Spleen (tissue), 11 donors: Measurements from ENCODE around the gene SNAPIN. TPM values are rescaled to one million over a fixed set of nuclear protein-coding genes. Genes with fewer than 3 reads are reported as not detected.

ENCODE experiments used
- DNase-seq: peaks from one replicate; pipeline ENCODE4 v3.0.0-alpha.2; 2020
- H3K27ac ChIP-seq, 8 donors: fragments of 200-600 bp; sonication (generic) in 7 of 8; 1 replicate in 4 of 8; 2 replicates in 4 of 8; pipeline versions ENCODE4 v1.5.0 to v1.8.0; 2016 to 2021; ENCODE audit warnings: inconsistent platforms in 4 of 8, mild to moderate bottlenecking in 4 of 8, moderate library complexity in 1 of 8
- H3K27me3 ChIP-seq, 7 donors: fragments of 200-600 bp; sonication (generic) in 6 of 7; replicated peaks in 1 of 7; 1 replicate in 4 of 7; 2 replicates in 3 of 7; pipeline versions ENCODE4 v1.5.0 to v1.8.0; 2016 to 2021; ENCODE audit warnings: inconsistent platforms in 3 of 7, mild to moderate bottlenecking in 1 of 7
- H3K36me3 ChIP-seq, 6 donors: fragments of 200-600 bp; sonication (generic) in 5 of 6; 1 replicate in 4 of 6; 2 replicates in 2 of 6; pipeline versions ENCODE4 v1.5.0 to v1.8.0; 2016 to 2021; ENCODE audit warnings: inconsistent platforms in 2 of 6
- H3K4me1 ChIP-seq, 6 donors: fragments of 200-600 bp; sonication (generic) in 5 of 6; 1 replicate in 3 of 6; 2 replicates in 3 of 6; pipeline versions ENCODE4 v1.5.0 to v1.8.0; 2016 to 2021; ENCODE audit warnings: inconsistent platforms in 3 of 6
- H3K4me3 ChIP-seq, 8 donors: fragments of 200-600 bp; sonication (generic) in 7 of 8; 1 replicate in 4 of 8; 2 replicates in 4 of 8; pipeline versions ENCODE4 v1.5.0 to v1.8.0; 2016 to 2021; ENCODE audit warnings: inconsistent platforms in 4 of 8, mild to moderate bottlenecking in 4 of 8, moderate library complexity in 2 of 8
- H3K9me3 ChIP-seq, 8 donors: fragments of 200-600 bp; sonication (generic) in 7 of 8; 1 replicate in 4 of 8; 2 replicates in 4 of 8; pipeline versions ENCODE4 v1.5.0 to v1.8.0; 2016 to 2021; ENCODE audit warnings: inconsistent platforms in 4 of 8
- POLR2A ChIP-seq, 3 donors: fragments of 450-650 bp; IDR thresholded peaks; one replicate each; pipeline ENCODE4 v1.5.1; 2017; ENCODE audit warnings: antibody characterized with exemption in 3 of 3, mild to moderate bottlenecking in 1 of 3
- POLR2AphosphoS5 ChIP-seq, 3 donors: sonication (generic); formaldehyde crosslinking; IDR thresholded peaks; one replicate each; pipeline ENCODE4 v1.5.1; 2017; ENCODE audit warnings: antibody characterized with exemption in 3 of 3
- WGBS, 5 donors: extraction: QIAGEN DNeasy Blood & Tissue Kit in 3 of 5; methylation state at CpG; one replicate each; pipeline versions ENCODE4 v1.1.5 to v1.1.7; 2013 to 2018; 5-methylcytosine and 5-hydroxymethylcytosine counted together
- intact Hi-C: fragments of 100-400 bp; cut with DNase I; formaldehyde crosslinking; loops from one replicate; pipeline ENCODE4 v1.15.0; 2023; ENCODE audit warnings: low total_unique reads
- polyA plus RNA-seq, 3 donors: library from polyadenylated mRNA; stranded (reverse); fragments of 200-250 nt; gene quantifications; one replicate each; pipeline ENCODE4 v1.2.1, GENCODE V29; 2013
- total RNA-seq, 7 donors: library from RNA; depleted of rRNA in 3 of 7; stranded (reverse); fragments of >200 nt in 3 of 7; fragmentation: NEBNext Ultra II Directional in 4 of 7; extraction: Animal tissue kit (Norgen Biotek cat#: 25700) in 4 of 7; gene quantifications; one replicate each; pipeline versions ENCODE4 v1.1.0 to v1.2.1, GENCODE V29; 2016 to 2021
- TF ChIP-seq, protein P1 (sequence below), 11 experiments: fragments of 200-600 bp in 7 of 11; fragments of 450-650 bp in 4 of 11; sonication (generic) in 4 of 11; IDR thresholded peaks in 8 of 11; conservative IDR thresholded peaks in 3 of 11; 1 replicate in 7 of 11; 2 replicates in 4 of 11; pipeline versions ENCODE4 v1.4.0 to v1.8.0; 2016 to 2021; ENCODE audit warnings: antibody characterized with exemption in 11 of 11, inconsistent platforms in 4 of 11, mild to moderate bottlenecking in 1 of 11
- donor health status: healthy with polysubstance abuse.
- donor health status: DM: no; HTN: no; CAD: no; lungs with moderate emphysema.
- donor health status: DM: no; HTN: no; CAD: no.
- donor health status: Bipolar disorder and iron deficiency.
- donor health status: healthy.
- donor health status: DM: no; HTN: no; CAD: no.
- donor health status: DM: yes; HTN: yes; CAD: no.

Gene SNAPIN
- total and polyA plus RNA-seq, 10 donors: 26.3 to 60.7 (median 38.3) TPM

DNA sequence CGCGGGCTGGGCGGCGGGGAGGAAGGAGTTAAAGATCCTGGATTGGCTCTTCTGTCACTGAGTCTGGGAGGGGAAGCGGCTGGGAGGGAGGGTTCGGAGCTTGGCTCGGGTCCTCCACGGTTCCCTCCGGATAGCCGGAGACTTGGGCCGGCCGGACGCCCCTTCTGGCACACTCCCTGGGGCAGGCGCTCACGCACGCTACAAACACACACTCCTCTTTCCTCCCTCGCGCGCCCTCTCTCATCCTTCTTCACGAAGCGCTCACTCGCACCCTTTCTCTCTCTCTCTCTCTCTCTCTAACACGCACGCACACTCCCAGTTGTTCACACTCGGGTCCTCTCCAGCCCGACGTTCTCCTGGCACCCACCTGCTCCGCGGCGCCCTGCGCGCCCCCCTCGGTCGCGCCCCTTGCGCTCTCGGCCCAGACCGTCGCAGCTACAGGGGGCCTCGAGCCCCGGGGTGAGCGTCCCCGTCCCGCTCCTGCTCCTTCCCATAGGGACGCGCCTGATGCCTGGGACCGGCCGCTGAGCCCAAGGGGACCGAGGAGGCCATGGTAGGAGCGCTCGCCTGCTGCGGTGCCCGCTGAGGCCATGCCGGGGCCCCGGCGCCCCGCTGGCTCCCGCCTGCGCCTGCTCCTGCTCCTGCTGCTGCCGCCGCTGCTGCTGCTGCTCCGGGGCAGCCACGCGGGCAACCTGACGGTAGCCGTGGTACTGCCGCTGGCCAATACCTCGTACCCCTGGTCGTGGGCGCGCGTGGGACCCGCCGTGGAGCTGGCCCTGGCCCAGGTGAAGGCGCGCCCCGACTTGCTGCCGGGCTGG lies 20.2 kb downstream of the SNAPIN start, which contains the start of gene NPR1:
Gene NPR1, plus strand, starts transcription at position 170 of the 818 bp plus-strand sequence. Its CDS starts 421 bp downstream, at position 591.
- intact Hi-C loops: loop anchor here (5.0 kb wide), 1 partner anchor 69 kb away; no protein-coding TSS in a partner anchor
- 1 to 2% (median 2%) methylated on average over 51 to 78 of the region's 78 CpGs for WGBS, 5 donors
- Histone ChIP-seq H3K36me3 (no peaks in the 10 kb centered on the region), H3K9me3 (no peaks in the 10 kb centered on the region), H3K27me3 (peaks cover 7 to 52% (median 21%) of the 10 kb centered on the region in 7 donors), H3K27ac (peak within 1 kb of the TSS in 1 of 8 donors; percentile 11), H3K4me1 (peaks cover 24 to 31% (median 26%) of the 10 kb centered on the region in 6 donors), H3K4me3 (peak within 1 kb of the TSS; percentile 39 to 74 (median 50))
- peak; percentile 79 for DNase-seq
- TF ChIP-seq POLR2AphosphoS5 (IDR thresholded peaks at IDR 0.05) (peak in 1 of 3 donors; percentile 35), POLR2A (IDR thresholded peaks at IDR 0.05) (no peak)
- TF ChIP-seq, protein P1, sequence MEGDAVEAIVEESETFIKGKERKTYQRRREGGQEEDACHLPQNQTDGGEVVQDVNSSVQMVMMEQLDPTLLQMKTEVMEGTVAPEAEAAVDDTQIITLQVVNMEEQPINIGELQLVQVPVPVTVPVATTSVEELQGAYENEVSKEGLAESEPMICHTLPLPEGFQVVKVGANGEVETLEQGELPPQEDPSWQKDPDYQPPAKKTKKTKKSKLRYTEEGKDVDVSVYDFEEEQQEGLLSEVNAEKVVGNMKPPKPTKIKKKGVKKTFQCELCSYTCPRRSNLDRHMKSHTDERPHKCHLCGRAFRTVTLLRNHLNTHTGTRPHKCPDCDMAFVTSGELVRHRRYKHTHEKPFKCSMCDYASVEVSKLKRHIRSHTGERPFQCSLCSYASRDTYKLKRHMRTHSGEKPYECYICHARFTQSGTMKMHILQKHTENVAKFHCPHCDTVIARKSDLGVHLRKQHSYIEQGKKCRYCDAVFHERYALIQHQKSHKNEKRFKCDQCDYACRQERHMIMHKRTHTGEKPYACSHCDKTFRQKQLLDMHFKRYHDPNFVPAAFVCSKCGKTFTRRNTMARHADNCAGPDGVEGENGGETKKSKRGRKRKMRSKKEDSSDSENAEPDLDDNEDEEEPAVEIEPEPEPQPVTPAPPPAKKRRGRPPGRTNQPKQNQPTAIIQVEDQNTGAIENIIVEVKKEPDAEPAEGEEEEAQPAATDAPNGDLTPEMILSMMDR (IDR thresholded peaks at IDR 0.05 in 8 of 11, conservative IDR thresholded peaks at IDR 0.05 in 3 of 11): no peak

DNA sequence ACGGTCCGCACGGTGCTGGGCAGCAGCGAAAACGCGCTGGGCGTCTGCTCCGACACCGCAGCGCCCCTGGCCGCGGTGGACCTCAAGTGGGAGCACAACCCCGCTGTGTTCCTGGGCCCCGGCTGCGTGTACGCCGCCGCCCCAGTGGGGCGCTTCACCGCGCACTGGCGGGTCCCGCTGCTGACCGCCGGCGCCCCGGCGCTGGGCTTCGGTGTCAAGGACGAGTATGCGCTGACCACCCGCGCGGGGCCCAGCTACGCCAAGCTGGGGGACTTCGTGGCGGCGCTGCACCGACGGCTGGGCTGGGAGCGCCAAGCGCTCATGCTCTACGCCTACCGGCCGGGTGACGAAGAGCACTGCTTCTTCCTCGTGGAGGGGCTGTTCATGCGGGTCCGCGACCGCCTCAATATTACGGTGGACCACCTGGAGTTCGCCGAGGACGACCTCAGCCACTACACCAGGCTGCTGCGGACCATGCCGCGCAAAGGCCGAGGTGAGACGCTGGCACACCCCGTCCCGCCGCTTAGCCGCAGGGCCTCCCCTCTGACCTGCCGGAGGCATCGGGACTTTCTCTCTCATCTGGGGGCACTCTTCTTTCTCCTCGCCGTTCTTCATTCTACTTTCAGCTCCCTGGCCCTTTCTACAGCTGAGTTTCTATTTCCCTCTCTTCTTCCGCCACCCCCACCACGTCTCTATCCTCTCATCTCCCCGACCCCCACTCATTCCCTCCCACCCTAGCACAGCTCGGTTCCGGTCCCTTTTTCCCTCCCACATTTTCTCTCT lies 21.0 kb downstream of the SNAPIN start:
- intact Hi-C loops: loop anchor here (5.0 kb wide), 1 partner anchor 68 kb away; no protein-coding TSS in a partner anchor
- peak overlapping the region; percentile 39 to 74 (median 50) for H3K4me3 ChIP-seq
- DNase-seq: peak; percentile 75

DNA sequence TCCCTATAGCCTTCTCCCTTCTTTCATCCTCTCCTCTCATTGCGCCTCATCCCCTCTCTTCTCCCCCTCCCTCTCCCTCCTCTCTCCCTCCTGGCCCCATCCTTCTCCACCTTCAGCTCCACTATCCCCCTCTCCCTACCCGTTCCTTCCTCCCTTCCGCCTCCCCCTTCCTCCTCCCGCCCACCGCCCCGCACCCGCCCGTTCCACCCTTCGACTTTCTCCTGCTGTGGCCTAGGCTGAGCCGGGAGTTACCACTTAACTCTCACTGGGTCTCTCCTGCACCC lies 21.6 kb downstream of the SNAPIN start:
- peaks cover 7 to 52% (median 21%) of the 10 kb centered on the region in 7 donors for H3K27me3 ChIP-seq
- intact Hi-C loops: no loop called here
- peak overlapping the region in 3 of 8 donors; percentile 50 to 74 (median 52) for H3K4me3 ChIP-seq
- DNase-seq: peak; percentile 16
- no peak overlapping the region for H3K27ac ChIP-seq
- H3K9me3 ChIP-seq: no peaks in the 10 kb centered on the region
- 26 to 42% (median 29%) methylated on average over 10 of the region's 10 CpGs for WGBS, 5 donors
- TF ChIP-seq POLR2AphosphoS5 (IDR thresholded peaks at IDR 0.05): no peak
- TF ChIP-seq POLR2A (IDR thresholded peaks at IDR 0.05): no peak
- TF ChIP-seq, protein P1 (IDR thresholded peaks at IDR 0.05 in 8 of 11, conservative IDR thresholded peaks at IDR 0.05 in 3 of 11): no peak
- H3K36me3 ChIP-seq: no peaks in the 10 kb centered on the region
- H3K4me1 ChIP-seq: peaks cover 24 to 31% (median 26%) of the 10 kb centered on the region in 6 donors

More for the DNA sequence above, 21.0 kb downstream of the SNAPIN start:
- Histone ChIP-seq H3K27me3 (peaks cover 7 to 52% (median 21%) of the 10 kb centered on the region in 7 donors), H3K4me1 (peaks cover 24 to 31% (median 26%) of the 10 kb centered on the region in 6 donors), H3K36me3 (no peaks in the 10 kb centered on the region), H3K9me3 (no peaks in the 10 kb centered on the region), H3K27ac (peak overlapping the region in 1 of 8 donors; percentile 11)
- 2 to 5% (median 3%) methylated on average over 32 to 73 of the region's 73 CpGs for WGBS, 5 donors
- TF ChIP-seq, protein P1 (IDR thresholded peaks at IDR 0.05 in 8 of 11, conservative IDR thresholded peaks at IDR 0.05 in 3 of 11): peak in 2 of 11 experiments; percentile 26 to 45
- TF ChIP-seq POLR2AphosphoS5 (IDR thresholded peaks at IDR 0.05): no peak
